Liver (tissue), 9 donors: ENCODE results near the gene TTC28. TPM values are rescaled to one million over a fixed set of nuclear protein-coding genes. Genes with fewer than 3 reads are reported as not detected.

Experiments
- DNase-seq: peaks from one replicate; pipeline ENCODE4 v3.0.0-alpha.2; 2017; ENCODE audit warnings: low spot score
- H3K27ac ChIP-seq, 2 donors: one replicate each; pipeline ENCODE4 v1.7.0; 2013; ENCODE audit warnings: inconsistent platforms in 2 of 2, low read length in 2 of 2, control low read depth in 1 of 2, low read depth in 1 of 2, mild to moderate bottlenecking in 1 of 2
- H3K27me3 ChIP-seq, 4 donors: one replicate each; pipeline versions ENCODE4 v1.6.1 to v1.7.0; 2013; ENCODE audit warnings: low read length in 3 of 4, inconsistent platforms in 1 of 4, mild to moderate bottlenecking in 1 of 4, moderate library complexity in 1 of 4; ENCODE audit not compliant: control insufficient read depth in 4 of 4, insufficient read depth in 4 of 4
- H3K36me3 ChIP-seq, 4 donors: one replicate each; pipeline versions ENCODE4 v1.6.1 to v1.7.0; 2013; ENCODE audit warnings: low read length in 3 of 4, mild to moderate bottlenecking in 3 of 4, low read depth in 1 of 4, moderate library complexity in 1 of 4; ENCODE audit not compliant: control insufficient read depth in 4 of 4, insufficient read depth in 3 of 4
- H3K4me1 ChIP-seq, 4 donors: one replicate each; pipeline versions ENCODE4 v1.6.1 to v1.7.0; 2013; ENCODE audit warnings: low read length in 3 of 4, mild to moderate bottlenecking in 3 of 4, moderate library complexity in 1 of 4; ENCODE audit not compliant: control insufficient read depth in 4 of 4, insufficient read depth in 4 of 4
- H3K4me3 ChIP-seq, 3 donors: one replicate each; pipeline versions ENCODE4 v1.6.1 to v1.7.0; 2013; ENCODE audit warnings: low read length in 3 of 3, control low read depth in 1 of 3, low read depth in 1 of 3, mild to moderate bottlenecking in 1 of 3
- H3K9ac ChIP-seq, 2 donors: one replicate each; pipeline ENCODE4 v1.7.0; 2013; ENCODE audit warnings: low read length in 2 of 2, mild to moderate bottlenecking in 2 of 2, moderate library complexity in 2 of 2, control low read depth in 1 of 2, low read depth in 1 of 2
- H3K9me3 ChIP-seq, 4 donors: one replicate each; pipeline versions ENCODE4 v1.6.1 to v1.7.0; 2013; ENCODE audit warnings: low read length in 3 of 4; ENCODE audit not compliant: control insufficient read depth in 4 of 4
- EGR1 ChIP-seq, 2 donors: IDR thresholded peaks; 2 replicates each; pipeline ENCODE4 v1.6.1; 2016 to 2018; ENCODE audit warnings: antibody characterized with exemption in 2 of 2, low read depth in 2 of 2
- FOXA1 ChIP-seq: IDR thresholded peaks from 2 replicates; pipeline ENCODE4 v1.6.1; 2016; ENCODE audit warnings: antibody characterized with exemption
- FOXA2 ChIP-seq: IDR thresholded peaks from 2 replicates; pipeline ENCODE4 v1.6.1; 2016; ENCODE audit warnings: antibody characterized with exemption
- GABPA ChIP-seq, 2 donors: IDR thresholded peaks in 1 of 2; conservative IDR thresholded peaks in 1 of 2; 2 replicates each; pipeline ENCODE4 v1.6.1; 2016; ENCODE audit warnings: antibody characterized with exemption in 2 of 2, mild to moderate bottlenecking in 1 of 2, moderate library complexity in 1 of 2
- HNF4A ChIP-seq, 2 donors: conservative IDR thresholded peaks; 2 replicates each; pipeline ENCODE4 v1.6.1; 2016; ENCODE audit warnings: antibody characterized with exemption in 2 of 2, mild to moderate bottlenecking in 2 of 2
- HNF4G ChIP-seq: IDR thresholded peaks from 2 replicates; pipeline ENCODE4 v1.6.1; 2016; ENCODE audit warnings: antibody characterized with exemption
- JUND ChIP-seq, 2 donors: IDR thresholded peaks; 2 replicates each; pipeline ENCODE4 v1.6.1; 2016; ENCODE audit warnings: antibody characterized with exemption in 2 of 2
- NR2F2 ChIP-seq: IDR thresholded peaks from 2 replicates; pipeline ENCODE4 v1.6.1; 2016; ENCODE audit warnings: antibody characterized with exemption
- RAD21 ChIP-seq, 2 donors: IDR thresholded peaks; 2 replicates each; pipeline ENCODE4 v1.6.1; 2016; ENCODE audit warnings: antibody characterized with exemption in 2 of 2, mild to moderate bottlenecking in 2 of 2
- RXRA ChIP-seq, 2 donors: IDR thresholded peaks; 2 replicates each; pipeline ENCODE4 v1.6.1; 2017 to 2018; ENCODE audit warnings: antibody characterized with exemption in 2 of 2, mild to moderate bottlenecking in 1 of 2
- SP1 ChIP-seq: IDR thresholded peaks from 2 replicates; pipeline ENCODE4 v1.6.1; 2018; ENCODE audit warnings: antibody characterized with exemption, mild to moderate bottlenecking
- TAF1 ChIP-seq: conservative IDR thresholded peaks from 2 replicates; pipeline ENCODE4 v1.6.1; 2016; ENCODE audit warnings: antibody characterized with exemption, mild to moderate bottlenecking
- YY1 ChIP-seq: IDR thresholded peaks from 2 replicates; pipeline ENCODE4 v1.6.1; 2016; ENCODE audit warnings: antibody characterized with exemption, mild to moderate bottlenecking
- WGBS: extraction: QIAGEN DNeasy Blood & Tissue Kit; methylation state at CpG from one replicate; pipeline ENCODE4 v1.1.7; 2013; 5-methylcytosine and 5-hydroxymethylcytosine counted together
- polyA plus RNA-seq, 2 donors: library from polyadenylated mRNA; stranded (reverse) in 1 of 2; unstranded in 1 of 2; fragments of 200-250 nt in 1 of 2; fragments of >200 nt in 1 of 2; fragmentation: Nextera tagmentation in 1 of 2; extraction: Ambion mirVana in 1 of 2; gene quantifications; one replicate each; pipeline versions ENCODE4 v1.2.1 to v1.2.3, GENCODE V29; 2013 to 2015
- total RNA-seq, 2 donors: library from RNA; depleted of rRNA; stranded (reverse); fragments of >200 nt; gene quantifications; one replicate each; pipeline ENCODE4 v1.2.3, GENCODE V29; 2014
- TF ChIP-seq, protein P1 (sequence below): IDR thresholded peaks from 2 replicates; pipeline ENCODE4 v1.6.1; 2016; ENCODE audit warnings: antibody characterized with exemption
- TF ChIP-seq, protein P2 (sequence below): IDR thresholded peaks from 2 replicates; pipeline ENCODE4 v1.6.1; 2016; ENCODE audit warnings: antibody characterized with exemption, mild to moderate bottlenecking
- TF ChIP-seq, protein P3 (sequence below): IDR thresholded peaks from 2 replicates; pipeline ENCODE4 v1.6.1; 2016; ENCODE audit warnings: antibody characterized with exemption
- TF ChIP-seq, protein P4 (sequence below): IDR thresholded peaks from 2 replicates; pipeline ENCODE4 v1.6.1; 2016; ENCODE audit warnings: antibody characterized with exemption
- TF ChIP-seq, protein P5 (sequence below): fragments of 150-350 bp; IDR thresholded peaks from 2 replicates; pipeline ENCODE4 v1.5.1; 2017; ENCODE audit warnings: improper control_type of control experiment, low read depth, low read length; ENCODE audit not compliant: missing input control
- donor health status: healthy.
- donor health status: healthy.
- donor health status: healthy.
- donor health status: healthy.
- donor health status: healthy.

Gene TTC28
- total and polyA plus RNA-seq, 4 donors: 4.2 to 19.4 (median 5.9) TPM

DNA sequence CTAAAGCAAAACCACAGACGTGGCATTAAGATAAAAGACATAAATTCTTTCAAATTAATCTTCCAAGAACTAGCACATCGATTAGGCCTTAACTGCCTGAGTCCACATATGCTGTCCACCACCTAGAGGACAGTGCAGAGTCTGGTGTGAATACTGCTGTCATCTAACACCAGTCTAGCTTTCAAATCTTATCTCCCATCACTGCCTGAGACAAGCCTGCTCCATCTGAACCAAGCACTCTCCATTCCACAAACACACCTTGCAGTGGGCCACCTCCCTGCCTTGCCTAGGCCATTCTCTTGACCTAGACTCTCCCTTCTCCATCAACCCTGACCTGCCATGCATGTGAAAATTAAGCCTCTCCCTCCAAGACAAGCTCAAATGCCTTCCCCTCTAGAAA lies 631.1 kb downstream of the TTC28 start:
- no peak overlapping the region for H3K9ac ChIP-seq
- no peaks in the 10 kb centered on the region for H3K4me1 ChIP-seq
- no peaks in the 10 kb centered on the region for H3K27me3 ChIP-seq
- peaks cover 0 to 2% (median 0%) of the 10 kb centered on the region in 4 donors for H3K36me3 ChIP-seq
- H3K4me3 ChIP-seq: no peak overlapping the region
- TF ChIP-seq, protein P1, sequence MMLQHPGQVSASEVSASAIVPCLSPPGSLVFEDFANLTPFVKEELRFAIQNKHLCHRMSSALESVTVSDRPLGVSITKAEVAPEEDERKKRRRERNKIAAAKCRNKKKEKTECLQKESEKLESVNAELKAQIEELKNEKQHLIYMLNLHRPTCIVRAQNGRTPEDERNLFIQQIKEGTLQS: no peak
- TF ChIP-seq JUND (IDR thresholded peaks at IDR 0.05): no peak
- TF ChIP-seq, protein P2, sequence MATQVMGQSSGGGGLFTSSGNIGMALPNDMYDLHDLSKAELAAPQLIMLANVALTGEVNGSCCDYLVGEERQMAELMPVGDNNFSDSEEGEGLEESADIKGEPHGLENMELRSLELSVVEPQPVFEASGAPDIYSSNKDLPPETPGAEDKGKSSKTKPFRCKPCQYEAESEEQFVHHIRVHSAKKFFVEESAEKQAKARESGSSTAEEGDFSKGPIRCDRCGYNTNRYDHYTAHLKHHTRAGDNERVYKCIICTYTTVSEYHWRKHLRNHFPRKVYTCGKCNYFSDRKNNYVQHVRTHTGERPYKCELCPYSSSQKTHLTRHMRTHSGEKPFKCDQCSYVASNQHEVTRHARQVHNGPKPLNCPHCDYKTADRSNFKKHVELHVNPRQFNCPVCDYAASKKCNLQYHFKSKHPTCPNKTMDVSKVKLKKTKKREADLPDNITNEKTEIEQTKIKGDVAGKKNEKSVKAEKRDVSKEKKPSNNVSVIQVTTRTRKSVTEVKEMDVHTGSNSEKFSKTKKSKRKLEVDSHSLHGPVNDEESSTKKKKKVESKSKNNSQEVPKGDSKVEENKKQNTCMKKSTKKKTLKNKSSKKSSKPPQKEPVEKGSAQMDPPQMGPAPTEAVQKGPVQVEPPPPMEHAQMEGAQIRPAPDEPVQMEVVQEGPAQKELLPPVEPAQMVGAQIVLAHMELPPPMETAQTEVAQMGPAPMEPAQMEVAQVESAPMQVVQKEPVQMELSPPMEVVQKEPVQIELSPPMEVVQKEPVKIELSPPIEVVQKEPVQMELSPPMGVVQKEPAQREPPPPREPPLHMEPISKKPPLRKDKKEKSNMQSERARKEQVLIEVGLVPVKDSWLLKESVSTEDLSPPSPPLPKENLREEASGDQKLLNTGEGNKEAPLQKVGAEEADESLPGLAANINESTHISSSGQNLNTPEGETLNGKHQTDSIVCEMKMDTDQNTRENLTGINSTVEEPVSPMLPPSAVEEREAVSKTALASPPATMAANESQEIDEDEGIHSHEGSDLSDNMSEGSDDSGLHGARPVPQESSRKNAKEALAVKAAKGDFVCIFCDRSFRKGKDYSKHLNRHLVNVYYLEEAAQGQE: no peak
- no peak for TF ChIP-seq TAF1
- no peak for TF ChIP-seq NR2F2
- TF ChIP-seq HNF4A (conservative IDR thresholded peaks at IDR 0.05): no peak
- no peak for TF ChIP-seq FOXA2
- TF ChIP-seq HNF4G: no peak
- TF ChIP-seq, protein P3, sequence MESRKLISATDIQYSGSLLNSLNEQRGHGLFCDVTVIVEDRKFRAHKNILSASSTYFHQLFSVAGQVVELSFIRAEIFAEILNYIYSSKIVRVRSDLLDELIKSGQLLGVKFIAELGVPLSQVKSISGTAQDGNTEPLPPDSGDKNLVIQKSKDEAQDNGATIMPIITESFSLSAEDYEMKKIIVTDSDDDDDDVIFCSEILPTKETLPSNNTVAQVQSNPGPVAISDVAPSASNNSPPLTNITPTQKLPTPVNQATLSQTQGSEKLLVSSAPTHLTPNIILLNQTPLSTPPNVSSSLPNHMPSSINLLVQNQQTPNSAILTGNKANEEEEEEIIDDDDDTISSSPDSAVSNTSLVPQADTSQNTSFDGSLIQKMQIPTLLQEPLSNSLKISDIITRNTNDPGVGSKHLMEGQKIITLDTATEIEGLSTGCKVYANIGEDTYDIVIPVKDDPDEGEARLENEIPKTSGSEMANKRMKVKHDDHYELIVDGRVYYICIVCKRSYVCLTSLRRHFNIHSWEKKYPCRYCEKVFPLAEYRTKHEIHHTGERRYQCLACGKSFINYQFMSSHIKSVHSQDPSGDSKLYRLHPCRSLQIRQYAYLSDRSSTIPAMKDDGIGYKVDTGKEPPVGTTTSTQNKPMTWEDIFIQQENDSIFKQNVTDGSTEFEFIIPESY: no peak
- TF ChIP-seq FOXA1: no peak
- TF ChIP-seq, protein P4, sequence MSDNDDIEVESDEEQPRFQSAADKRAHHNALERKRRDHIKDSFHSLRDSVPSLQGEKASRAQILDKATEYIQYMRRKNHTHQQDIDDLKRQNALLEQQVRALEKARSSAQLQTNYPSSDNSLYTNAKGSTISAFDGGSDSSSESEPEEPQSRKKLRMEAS: no peak
- TF ChIP-seq EGR1 (IDR thresholded peaks at IDR 0.05; ENCODE audit: low read depth in 2 of 2): no peak
- no peak for TF ChIP-seq SP1
- TF ChIP-seq, protein P5, sequence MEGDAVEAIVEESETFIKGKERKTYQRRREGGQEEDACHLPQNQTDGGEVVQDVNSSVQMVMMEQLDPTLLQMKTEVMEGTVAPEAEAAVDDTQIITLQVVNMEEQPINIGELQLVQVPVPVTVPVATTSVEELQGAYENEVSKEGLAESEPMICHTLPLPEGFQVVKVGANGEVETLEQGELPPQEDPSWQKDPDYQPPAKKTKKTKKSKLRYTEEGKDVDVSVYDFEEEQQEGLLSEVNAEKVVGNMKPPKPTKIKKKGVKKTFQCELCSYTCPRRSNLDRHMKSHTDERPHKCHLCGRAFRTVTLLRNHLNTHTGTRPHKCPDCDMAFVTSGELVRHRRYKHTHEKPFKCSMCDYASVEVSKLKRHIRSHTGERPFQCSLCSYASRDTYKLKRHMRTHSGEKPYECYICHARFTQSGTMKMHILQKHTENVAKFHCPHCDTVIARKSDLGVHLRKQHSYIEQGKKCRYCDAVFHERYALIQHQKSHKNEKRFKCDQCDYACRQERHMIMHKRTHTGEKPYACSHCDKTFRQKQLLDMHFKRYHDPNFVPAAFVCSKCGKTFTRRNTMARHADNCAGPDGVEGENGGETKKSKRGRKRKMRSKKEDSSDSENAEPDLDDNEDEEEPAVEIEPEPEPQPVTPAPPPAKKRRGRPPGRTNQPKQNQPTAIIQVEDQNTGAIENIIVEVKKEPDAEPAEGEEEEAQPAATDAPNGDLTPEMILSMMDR: no peak
- DNase-seq: no peak
- no peaks in the 10 kb centered on the region for H3K9me3 ChIP-seq
- H3K27ac ChIP-seq: no peak overlapping the region
- WGBS: 67% methylated on average over 2 of the region's 2 CpGs

DNA sequence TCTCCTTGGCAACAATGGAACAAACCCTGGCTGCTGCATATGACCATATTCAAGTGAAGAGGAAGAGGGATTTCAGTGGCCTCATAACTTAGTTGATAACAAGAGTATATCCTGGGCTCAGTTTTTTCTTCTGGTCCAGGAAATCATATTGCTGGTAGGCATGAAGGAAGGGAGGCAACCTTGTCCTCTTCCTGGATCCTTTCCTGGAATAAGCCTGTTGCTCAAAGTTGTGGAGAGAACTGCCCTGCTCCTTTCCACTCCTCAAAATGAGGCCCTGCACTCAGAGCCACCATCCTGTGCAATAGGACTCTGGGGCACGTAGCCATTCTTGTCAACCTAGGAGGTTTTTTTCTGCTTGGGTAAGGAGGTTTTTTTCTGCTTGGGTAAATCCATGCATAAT lies 631.9 kb downstream of the TTC28 start:
- H3K4me3 ChIP-seq: no peak overlapping the region
- no peak overlapping the region for H3K9ac ChIP-seq
- H3K9me3 ChIP-seq: no peaks in the 10 kb centered on the region
- no peaks in the 10 kb centered on the region for H3K27me3 ChIP-seq
- H3K27ac ChIP-seq: no peak overlapping the region
- WGBS: 88% methylated on average over 1 of the region's 1 CpG
- H3K36me3 ChIP-seq: peaks cover 0 to 2% (median 0%) of the 10 kb centered on the region in 4 donors
- no peaks in the 10 kb centered on the region for H3K4me1 ChIP-seq
- DNase-seq: no peak
- TF ChIP-seq HNF4A (conservative IDR thresholded peaks at IDR 0.05) (no peak), TAF1 (no peak), NR2F2 (no peak), GABPA (IDR thresholded peaks at IDR 0.05 in 1 of 2, conservative IDR thresholded peaks at IDR 0.05 in 1 of 2) (no peak), RAD21 (IDR thresholded peaks at IDR 0.05) (no peak), RXRA (IDR thresholded peaks at IDR 0.05) (no peak), FOXA2 (no peak), SP1 (no peak), JUND (IDR thresholded peaks at IDR 0.05) (no peak), YY1 (no peak), FOXA1 (no peak)
- TF ChIP-seq, protein P4: no peak
- TF ChIP-seq, protein P1: no peak
- TF ChIP-seq, protein P5: no peak
